Breast epithelium (tissue), 4 donors: ENCODE measurements around the gene FAM240A. TPM values are rescaled to one million over a fixed set of nuclear protein-coding genes. Genes with fewer than 3 reads are reported as not detected.

Experiments
- DNase-seq, 2 donors: peaks; one replicate each; pipeline ENCODE4 v3.0.0-alpha.2; 2019; ENCODE audit warnings: low spot score in 2 of 2
- H3K27ac ChIP-seq, 2 donors: fragments of 200-600 bp; sonication (generic) in 1 of 2; one replicate each; pipeline ENCODE4 v1.5.1; 2016 to 2019; ENCODE audit warnings: mild to moderate bottlenecking in 1 of 2
- H3K27me3 ChIP-seq, 2 donors: fragments of 200-600 bp; sonication (generic) in 1 of 2; one replicate each; pipeline versions ENCODE4 v1.5.1 to v1.6.0; 2017 to 2019; ENCODE audit warnings: control low read depth in 1 of 2, mild to moderate bottlenecking in 1 of 2
- H3K36me3 ChIP-seq: fragments of 200-600 bp; one replicate; pipeline ENCODE4 v1.5.1; 2019
- H3K4me1 ChIP-seq, 2 donors: fragments of 200-600 bp; sonication (generic); one replicate each; pipeline ENCODE4 v1.5.1; 2016 to 2019; ENCODE audit warnings: control low read depth in 1 of 2
- H3K4me3 ChIP-seq, 3 donors: fragments of 200-600 bp; sonication (generic); 1 replicate in 2 of 3; 2 replicates in 1 of 3; pipeline ENCODE4 v1.5.1; 2016 to 2019; ENCODE audit warnings: mild to moderate bottlenecking in 3 of 3, moderate library complexity in 2 of 3
- H3K9me3 ChIP-seq, 2 donors: fragments of 200-600 bp; sonication (generic) in 1 of 2; one replicate each; pipeline ENCODE4 v1.5.1; 2016 to 2019; ENCODE audit warnings: control low read depth in 1 of 2
- CTCF ChIP-seq, 3 donors: fragments of 450-650 bp; IDR thresholded peaks; one replicate each; pipeline ENCODE4 v1.5.1; 2016 to 2017; ENCODE audit warnings: antibody characterized with exemption in 3 of 3, mild to moderate bottlenecking in 3 of 3, moderate library complexity in 3 of 3
- POLR2A ChIP-seq: fragments of 450-650 bp; IDR thresholded peaks from one replicate; pipeline ENCODE4 v1.6.1; 2016; ENCODE audit warnings: antibody characterized with exemption, mild to moderate bottlenecking, moderate library complexity
- POLR2AphosphoS5 ChIP-seq, 3 donors: sonication (generic); formaldehyde crosslinking; IDR thresholded peaks; one replicate each; pipeline ENCODE4 v1.6.1; 2017; ENCODE audit warnings: antibody characterized with exemption in 3 of 3
- intact Hi-C: fragments of 100-400 bp; cut with DNase I; formaldehyde crosslinking; loops from one replicate; pipeline ENCODE4 v1.15.1; 2023; ENCODE audit warnings: low total_unique reads
- total RNA-seq, 3 donors: library from RNA; depleted of rRNA; stranded (reverse); fragments of >200 nt; gene quantifications; one replicate each; pipeline ENCODE4 v1.1.0, GENCODE V29; 2016

FAM240A gene
- total RNA-seq, 3 donors from 2014 or later: not detected

GRCh38 chr3:46649436-46649835, 37.1 kb downstream of the FAM240A start:
- peaks cover 0 to 5% of the 10 kb centered on the region in 2 donors for H3K9me3 ChIP-seq
- no peaks in the 10 kb centered on the region for H3K4me1 ChIP-seq
- H3K27ac ChIP-seq: no peak overlapping the region
- no peaks in the 10 kb centered on the region for H3K27me3 ChIP-seq
- intact Hi-C loops: no loop called here
- no peaks in the 10 kb centered on the region for H3K36me3 ChIP-seq
- no peak for TF ChIP-seq POLR2AphosphoS5 (IDR thresholded peaks at IDR 0.05)
- TF ChIP-seq CTCF (IDR thresholded peaks at IDR 0.05): no peak
- no peak for TF ChIP-seq POLR2A
- DNase-seq: no peak
- H3K4me3 ChIP-seq: no peak overlapping the region

- H3K9me3 ChIP-seq: peaks cover 0 to 5% of the 10 kb centered on the region in 2 donors
- intact Hi-C loops: no loop called here
- H3K4me1 ChIP-seq: no peaks in the 10 kb centered on the region
- DNase-seq: no peak
- H3K27ac ChIP-seq: no peak overlapping the region
- TF ChIP-seq CTCF (IDR thresholded peaks at IDR 0.05): no peak
- TF ChIP-seq POLR2AphosphoS5 (IDR thresholded peaks at IDR 0.05): no peak
- no peak for TF ChIP-seq POLR2A
- no peaks in the 10 kb centered on the region for H3K36me3 ChIP-seq
- no peaks in the 10 kb centered on the region for H3K27me3 ChIP-seq
- H3K4me3 ChIP-seq: no peak overlapping the region
These were observed 38.8 kb downstream of the FAM240A start for GRCh38 chr3:46651084-46651483.

DNA sequence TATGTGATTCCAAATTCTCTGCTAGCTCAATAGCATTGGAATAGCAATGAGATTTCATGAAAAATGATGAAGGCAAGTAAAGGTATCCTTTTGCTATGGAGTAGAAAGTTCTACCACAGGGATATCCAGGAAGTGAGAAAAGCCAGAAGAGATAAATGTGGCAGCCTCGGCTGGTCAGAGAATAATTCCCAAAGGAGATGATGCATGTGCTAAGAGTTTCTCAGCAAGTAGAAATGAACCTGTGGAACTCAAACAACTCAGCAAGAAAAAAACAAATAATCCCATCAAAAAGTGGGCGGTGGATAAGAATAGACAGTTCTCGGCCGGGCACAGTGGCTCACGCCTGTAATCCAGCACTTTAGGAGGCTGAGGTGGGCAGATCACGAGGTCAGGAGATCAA, 42.9 kb downstream of the FAM240A start:
- no peak for TF ChIP-seq POLR2AphosphoS5 (IDR thresholded peaks at IDR 0.05)
- no peak for TF ChIP-seq POLR2A
- TF ChIP-seq CTCF (IDR thresholded peaks at IDR 0.05): no peak
- Histone ChIP-seq H3K36me3 (no peaks in the 10 kb centered on the region), H3K27ac (no peak overlapping the region), H3K9me3 (peaks cover 0 to 5% of the 10 kb centered on the region in 2 donors), H3K4me1 (peaks cover 0 to 3% of the 10 kb centered on the region in 2 donors), H3K27me3 (no peaks in the 10 kb centered on the region), H3K4me3 (no peak overlapping the region)
- DNase-seq: no peak
- intact Hi-C loops: no loop called here

DNA sequence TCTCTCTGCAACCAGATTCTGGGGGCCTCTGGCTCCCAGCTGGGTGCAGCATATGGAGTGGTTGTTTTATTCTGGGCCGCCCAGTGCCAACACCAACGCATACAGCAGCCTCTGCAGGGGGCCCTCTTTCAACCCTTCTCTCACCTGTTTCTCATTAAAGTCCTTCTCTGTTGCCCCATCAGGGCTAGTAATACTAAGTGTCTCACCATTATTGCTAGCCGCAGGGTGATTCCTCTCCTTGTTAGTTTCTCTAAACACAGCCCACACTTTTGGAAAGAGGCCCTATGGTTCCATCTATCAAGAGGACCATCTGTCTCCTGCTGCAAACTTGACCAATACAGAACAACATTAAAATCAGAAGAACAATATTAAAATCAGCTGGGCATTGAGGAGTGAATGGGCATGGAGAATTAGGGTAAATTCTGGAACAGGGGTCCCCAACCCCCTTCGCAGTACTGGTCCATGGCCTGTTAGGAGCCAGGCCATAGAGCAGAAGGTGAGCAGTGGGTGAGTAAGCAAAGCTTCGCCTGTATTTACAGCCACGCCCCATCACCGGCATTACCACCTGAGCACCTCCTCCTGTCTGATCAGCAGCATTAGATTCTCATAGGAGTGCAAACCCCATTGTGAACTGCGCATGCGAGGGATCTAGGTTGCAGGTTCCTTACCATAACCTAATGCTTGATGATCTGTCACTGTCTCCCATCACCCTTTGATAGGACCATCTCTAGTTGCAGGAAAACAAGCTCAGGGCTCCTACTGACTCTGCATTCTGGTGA, 44.6 kb downstream of the FAM240A start:
- H3K27me3 ChIP-seq: no peaks in the 10 kb centered on the region
- peaks cover 0 to 3% of the 10 kb centered on the region in 2 donors for H3K9me3 ChIP-seq
- no peaks in the 10 kb centered on the region for H3K36me3 ChIP-seq
- DNase-seq: no peak
- TF ChIP-seq POLR2AphosphoS5 (IDR thresholded peaks at IDR 0.05): no peak
- TF ChIP-seq CTCF (IDR thresholded peaks at IDR 0.05): no peak
- TF ChIP-seq POLR2A: no peak
- H3K4me3 ChIP-seq: no peak overlapping the region
- no peak overlapping the region for H3K27ac ChIP-seq
- intact Hi-C loops: no loop called here
- H3K4me1 ChIP-seq: peaks cover 0 to 10% of the 10 kb centered on the region in 2 donors

DNA sequence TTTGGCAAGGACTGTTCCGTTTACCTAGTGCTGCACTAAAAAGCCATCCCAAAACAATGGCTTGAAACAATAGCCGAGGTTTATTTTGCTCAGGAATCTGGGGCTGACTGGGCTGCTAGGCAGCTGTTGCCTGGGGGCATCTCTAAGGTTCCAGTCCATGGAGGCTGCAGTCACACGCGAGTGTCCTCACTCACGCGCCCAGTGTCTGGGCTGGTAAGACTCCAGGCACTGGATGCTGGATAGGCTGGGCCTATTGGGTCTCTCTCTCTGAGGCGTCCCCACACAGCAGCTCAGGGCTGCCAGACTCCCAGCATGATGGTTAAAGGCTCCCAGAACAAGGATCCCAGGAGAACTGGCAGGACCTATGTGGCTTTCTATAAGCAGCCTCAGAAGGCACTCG, 47.0 kb downstream of the FAM240A start:
- no peak for DNase-seq

More for the DNA sequence above, 47.0 kb downstream of the FAM240A start:
- TF ChIP-seq POLR2A (no peak), CTCF (IDR thresholded peaks at IDR 0.05) (no peak), POLR2AphosphoS5 (IDR thresholded peaks at IDR 0.05) (no peak)
- intact Hi-C loops: no loop called here
- Histone ChIP-seq H3K9me3 (no peaks in the 10 kb centered on the region), H3K4me1 (peaks cover 4 to 10% of the 10 kb centered on the region in 2 donors), H3K27me3 (no peaks in the 10 kb centered on the region), H3K27ac (no peak overlapping the region), H3K36me3 (no peaks in the 10 kb centered on the region), H3K4me3 (no peak overlapping the region)
